Embryonic facial prominence (tissue), 1 donor: ENCODE data around the gene SELENOI.

Experiments used
- DNase-seq: peaks from one replicate; pipeline ENCODE4 v3.0.0-alpha.2; 2016; ENCODE audit errors: extremely low spot score

SELENOI gene

GRCh38 chr2:26411419-26411818, 65.5 kb downstream of the SELENOI start:
- no peak for DNase-seq

- DNase-seq: no peak
Observed at GRCh38 chr2:26412091-26412673, 66.2 kb downstream of the SELENOI start.

- DNase-seq: no peak
Observed at GRCh38 chr2:26414311-26414710, 68.4 kb downstream of the SELENOI start.

GRCh38 chr2:26421961-26422360, 76.0 kb downstream of the SELENOI start:
- no peak for DNase-seq

- DNase-seq: no peak
Observed at GRCh38 chr2:26422947-26423629, 77.1 kb downstream of the SELENOI start.

- DNase-seq: no peak
Observed at GRCh38 chr2:26423750-26424149, 77.8 kb downstream of the SELENOI start.

GRCh38 chr2:26424221-26424620, 78.3 kb downstream of the SELENOI start:
- no peak for DNase-seq

GRCh38 chr2:26428846-26429245, 82.9 kb downstream of the SELENOI start:
- no peak for DNase-seq

GRCh38 chr2:26429779-26430578, 84.0 kb downstream of the SELENOI start:
- DNase-seq: no peak

GRCh38 chr2:26430826-26431225, 84.9 kb downstream of the SELENOI start:
- no peak for DNase-seq

GRCh38 chr2:26432363-26432762, 86.4 kb downstream of the SELENOI start:
- no peak for DNase-seq

GRCh38 chr2:26432859-26433258, 86.9 kb downstream of the SELENOI start:
- DNase-seq: no peak

GRCh38 chr2:26435106-26435505, 89.2 kb downstream of the SELENOI start:
- DNase-seq: no peak

- DNase-seq: no peak
Observed at GRCh38 chr2:26438526-26438925, 92.6 kb downstream of the SELENOI start.

GRCh38 chr2:26438926-26439325, 93.0 kb downstream of the SELENOI start:
- no peak for DNase-seq

- no peak for DNase-seq
Observed at GRCh38 chr2:26442301-26442700, 96.4 kb downstream of the SELENOI start.

GRCh38 chr2:26442707-26443106, 96.8 kb downstream of the SELENOI start:
- DNase-seq: no peak

- no peak for DNase-seq
Observed at GRCh38 chr2:26444236-26444635, 98.3 kb downstream of the SELENOI start.
